ENCODE measurements around the gene GPR173.
A peak's percentile ranks its signal among the peaks of the same experiment; 100 is the strongest.

GPR173 gene

GRCh38 chrX:53071604-53072417 lies 23.2 kb downstream of the GPR173 start:
- DNase-seq, result peak; percentile 6

GRCh38 chrX:53072418-53073114 lies 24.0 kb downstream of the GPR173 start:
- no peak for DNase-seq

GRCh38 chrX:53073115-53073586 lies 24.6 kb downstream of the GPR173 start:
- DNase-seq, result no peak

GRCh38 chrX:53075011-53075410 lies 26.4 kb downstream of the GPR173 start:
- no peak for DNase-seq

DNA sequence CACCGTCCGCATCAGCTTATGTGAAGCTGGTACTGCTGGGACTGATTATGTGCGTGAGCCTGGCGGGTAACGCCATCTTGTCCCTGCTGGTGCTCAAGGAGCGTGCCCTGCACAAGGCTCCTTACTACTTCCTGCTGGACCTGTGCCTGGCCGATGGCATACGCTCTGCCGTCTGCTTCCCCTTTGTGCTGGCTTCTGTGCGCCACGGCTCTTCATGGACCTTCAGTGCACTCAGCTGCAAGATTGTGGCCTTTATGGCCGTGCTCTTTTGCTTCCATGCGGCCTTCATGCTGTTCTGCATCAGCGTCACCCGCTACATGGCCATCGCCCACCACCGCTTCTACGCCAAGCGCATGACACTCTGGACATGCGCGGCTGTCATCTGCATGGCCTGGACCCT lies 28.1 kb downstream of the GPR173 start:
- DNase-seq, result no peak

DNA sequence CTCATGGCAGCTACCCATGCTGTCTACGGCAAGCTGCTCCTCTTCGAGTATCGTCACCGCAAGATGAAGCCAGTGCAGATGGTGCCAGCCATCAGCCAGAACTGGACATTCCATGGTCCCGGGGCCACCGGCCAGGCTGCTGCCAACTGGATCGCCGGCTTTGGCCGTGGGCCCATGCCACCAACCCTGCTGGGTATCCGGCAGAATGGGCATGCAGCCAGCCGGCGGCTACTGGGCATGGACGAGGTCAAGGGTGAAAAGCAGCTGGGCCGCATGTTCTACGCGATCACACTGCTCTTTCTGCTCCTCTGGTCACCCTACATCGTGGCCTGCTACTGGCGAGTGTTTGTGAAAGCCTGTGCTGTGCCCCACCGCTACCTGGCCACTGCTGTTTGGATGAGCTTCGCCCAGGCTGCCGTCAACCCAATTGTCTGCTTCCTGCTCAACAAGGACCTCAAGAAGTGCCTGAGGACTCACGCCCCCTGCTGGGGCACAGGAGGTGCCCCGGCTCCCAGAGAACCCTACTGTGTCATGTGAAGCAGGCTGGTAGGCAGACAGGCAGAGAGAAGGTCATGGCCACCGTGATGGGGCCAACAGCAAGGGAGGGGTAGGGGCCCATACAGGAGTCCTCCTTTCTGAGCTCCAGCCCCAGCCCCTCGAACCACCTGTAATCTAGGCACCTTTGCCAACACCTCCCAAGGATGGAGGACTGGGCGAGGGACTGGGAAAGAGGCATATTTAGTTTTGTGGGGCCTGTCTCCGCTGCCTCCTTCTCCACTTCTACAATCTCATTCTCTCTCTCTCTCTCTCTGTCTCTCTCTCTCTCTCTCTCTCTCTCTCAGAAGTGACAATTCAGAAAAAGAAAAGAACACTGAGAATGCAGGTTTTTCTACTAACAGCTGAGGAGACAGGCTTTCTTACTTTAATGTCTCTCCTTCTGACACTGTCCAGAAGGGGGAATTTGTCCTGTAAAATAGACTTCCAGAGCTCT lies 28.9 kb downstream of the GPR173 start:
- DNase-seq, result no peak

GRCh38 chrX:53078943-53079342 lies 30.4 kb downstream of the GPR173 start:
- DNase-seq, result no peak

DNA sequence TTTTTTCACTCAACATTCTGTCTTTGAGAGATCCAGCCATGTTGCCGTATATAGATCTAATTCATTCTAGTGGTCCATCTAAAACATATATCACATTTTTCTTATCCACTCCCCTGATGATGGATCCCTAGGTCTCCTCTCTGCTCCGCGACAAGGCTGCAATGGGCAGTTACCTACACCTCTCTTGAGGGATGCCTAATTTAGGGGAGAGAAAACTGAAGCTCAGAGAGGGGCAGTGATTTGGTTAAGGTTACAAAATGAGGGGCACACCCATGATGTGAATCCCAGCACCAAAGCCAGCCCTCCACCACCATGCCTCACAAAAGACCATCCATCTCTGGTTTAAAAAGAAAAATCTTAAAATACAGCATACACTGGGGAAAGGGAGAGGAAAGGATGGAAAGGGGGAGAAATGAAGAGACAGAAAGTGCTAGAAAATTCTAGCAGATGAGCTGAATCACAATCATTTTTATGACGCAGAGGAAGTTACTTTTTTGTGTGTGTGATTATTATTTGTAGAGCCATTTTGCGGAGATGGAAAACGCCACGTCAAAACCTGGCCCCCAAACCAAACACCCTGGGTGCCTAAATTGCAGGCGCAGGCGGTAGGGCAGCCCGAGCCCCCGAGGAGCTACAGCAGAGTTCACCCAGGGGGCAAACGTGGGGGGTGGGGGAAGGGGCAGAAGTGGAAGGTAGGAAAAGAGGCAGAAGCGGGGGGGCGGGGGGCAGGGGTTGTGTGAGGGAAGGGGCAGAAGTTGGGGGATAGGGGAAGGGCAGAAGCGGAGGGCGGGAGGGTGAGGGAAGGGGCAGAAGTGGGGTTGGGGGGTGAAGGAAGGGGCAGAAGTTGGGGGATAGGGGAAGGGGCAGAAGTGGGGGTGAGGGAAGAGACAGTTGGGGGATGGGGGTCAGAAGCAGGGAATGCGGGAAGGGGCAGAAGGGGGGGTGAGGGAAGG lies 32.3 kb downstream of the GPR173 start:
- DNase-seq, result no peak

DNA sequence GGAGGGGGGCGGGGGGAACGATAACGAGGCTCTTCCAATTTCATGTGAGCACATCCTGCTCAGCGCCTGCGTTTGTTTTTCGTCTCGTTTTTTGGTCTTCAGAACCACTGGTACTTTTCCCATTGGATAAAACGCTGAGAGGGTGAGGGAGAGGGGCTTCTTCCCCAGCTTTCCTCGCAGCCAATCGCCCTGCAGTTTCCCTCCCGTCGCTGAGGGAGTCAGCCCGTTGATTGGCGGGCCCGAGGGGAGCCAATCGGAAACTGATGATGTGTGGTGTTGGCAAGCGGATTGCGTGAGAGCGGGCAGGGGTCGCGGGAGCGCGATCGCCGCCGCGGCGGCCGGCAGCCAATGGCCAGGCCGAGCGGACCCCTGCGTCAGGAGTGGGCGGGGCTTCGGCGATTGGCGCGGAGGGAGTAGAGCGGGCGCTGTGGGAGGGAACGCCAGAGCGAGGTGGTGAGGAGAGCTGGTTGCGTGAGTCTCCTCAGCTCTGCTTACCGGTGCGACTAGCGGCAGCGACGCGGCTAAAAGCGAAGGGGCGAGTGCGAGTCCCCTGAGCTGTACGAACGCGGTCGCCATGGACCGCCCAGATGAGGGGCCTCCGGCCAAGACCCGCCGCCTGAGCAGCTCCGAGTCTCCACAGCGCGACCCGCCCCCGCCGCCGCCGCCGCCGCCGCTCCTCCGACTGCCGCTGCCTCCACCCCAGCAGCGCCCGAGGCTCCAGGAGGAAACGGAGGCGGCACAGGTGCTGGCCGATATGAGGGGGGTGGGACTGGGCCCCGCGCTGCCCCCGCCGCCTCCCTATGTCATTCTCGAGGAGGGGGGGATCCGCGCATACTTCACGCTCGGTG lies 33.6 kb downstream of the GPR173 start, which contains the start of gene TSPYL2:
Gene TSPYL2, plus strand, starts transcription at position 443 of the 848 bp plus-strand sequence. Its CDS starts 132 bp downstream, at position 575.
- DNase-seq, result peak; percentile 84

- DNase-seq, result no peak
Measured at GRCh38 chrX:53082773-53083616, 34.4 kb downstream of the GPR173 start.

GRCh38 chrX:53084043-53084570 lies 35.5 kb downstream of the GPR173 start:
- DNase-seq, result no peak

DNA sequence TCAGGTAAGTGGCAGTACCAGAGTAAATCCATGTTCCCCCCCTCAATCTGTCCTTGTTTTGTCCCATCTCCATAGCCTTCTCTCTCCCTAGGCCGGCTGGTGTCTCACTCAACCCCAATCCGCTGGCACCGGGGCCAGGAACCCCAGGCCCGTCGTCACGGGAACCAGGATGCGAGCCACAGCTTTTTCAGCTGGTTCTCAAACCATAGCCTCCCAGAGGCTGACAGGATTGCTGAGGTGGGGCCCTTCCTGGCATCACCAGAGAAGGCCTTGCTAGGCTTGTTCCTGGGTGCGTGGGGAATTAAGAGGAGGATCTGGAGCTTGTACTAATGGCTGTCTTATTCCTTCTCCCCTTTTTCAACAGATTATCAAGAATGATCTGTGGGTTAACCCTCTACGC lies 36.3 kb downstream of the GPR173 start:
- no peak for DNase-seq

GRCh38 chrX:53085661-53086229 lies 37.2 kb downstream of the GPR173 start:
- no peak for DNase-seq

GRCh38 chrX:53086464-53086863 lies 37.9 kb downstream of the GPR173 start:
- no peak for DNase-seq

DNA sequence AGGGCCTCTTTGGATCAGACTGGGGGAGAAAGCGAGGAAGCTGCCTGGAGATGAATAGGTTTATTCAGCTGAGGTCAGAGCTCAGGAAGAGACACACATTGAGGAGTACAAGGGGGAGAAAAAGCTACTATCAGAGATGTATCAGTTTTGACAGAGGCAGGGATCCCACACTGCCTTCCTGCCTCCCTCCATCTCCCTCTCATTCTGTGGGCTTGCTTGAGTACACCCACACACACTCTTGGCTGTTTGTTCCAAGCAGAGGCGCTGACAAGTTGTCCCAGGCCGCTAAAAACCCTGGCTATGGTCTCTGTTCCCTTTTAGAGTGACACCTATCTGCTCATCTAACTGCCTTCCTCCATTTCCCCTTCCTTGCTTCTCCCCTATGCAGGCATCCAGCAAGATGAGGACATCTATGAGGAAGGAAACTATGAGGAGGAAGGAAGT lies 38.8 kb downstream of the GPR173 start:
- no peak for DNase-seq

DNA sequence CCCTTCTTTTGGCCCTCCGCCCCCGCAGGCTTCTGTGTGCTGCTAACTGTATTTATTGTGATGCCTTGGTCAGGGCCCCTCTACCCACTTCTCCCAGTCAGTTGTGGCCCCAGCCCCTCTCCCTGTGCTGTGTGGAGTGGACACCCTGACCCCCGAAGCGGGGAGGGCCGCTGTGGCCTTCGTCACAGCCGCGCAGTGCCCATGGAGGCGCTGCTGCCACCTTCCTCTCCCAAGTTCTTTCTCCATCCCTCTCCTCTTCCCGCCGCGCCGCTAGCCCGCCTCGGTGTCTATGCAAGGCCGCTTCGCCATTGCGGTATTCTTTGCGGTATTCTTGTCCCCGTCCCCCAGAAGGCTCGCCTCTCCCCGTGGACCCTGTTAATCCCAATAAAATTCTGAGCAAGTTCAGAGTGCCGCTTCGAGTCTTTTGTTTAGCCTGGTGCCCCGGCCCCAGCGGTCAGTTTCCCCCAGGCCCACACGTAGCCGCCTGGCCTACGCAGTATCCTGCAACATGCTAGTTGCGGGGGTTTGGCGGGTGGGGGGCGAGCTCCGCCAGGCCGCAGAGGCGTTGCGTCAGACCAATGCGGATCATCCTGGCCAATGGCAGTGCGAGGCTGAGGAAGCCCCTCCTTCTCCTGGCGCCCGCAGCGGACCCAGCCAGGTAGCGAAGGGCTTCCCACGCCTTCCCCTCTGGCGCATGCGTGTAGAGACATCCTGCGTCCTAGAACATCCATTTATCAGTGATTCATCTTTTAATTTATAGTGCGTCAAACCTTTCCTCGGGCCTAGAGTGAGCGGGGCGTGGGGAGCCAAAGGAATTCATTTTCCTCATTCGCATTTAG lies 39.8 kb downstream of the GPR173 start:
- DNase-seq, result peak; percentile 60

GRCh38 chrX:53089224-53089842 lies 40.7 kb downstream of the GPR173 start:
- DNase-seq, result peak; percentile 36

GRCh38 chrX:53089925-53090324 lies 41.3 kb downstream of the GPR173 start:
- DNase-seq, result no peak
